ENCODE measurements around the gene PEX5L. TPM values are rescaled to one million over a fixed set of nuclear protein-coding genes. Genes with fewer than 3 reads are reported as not detected.

The PEX5L gene
- total and polyA plus RNA-seq, 10 of the 15 experiments (the other 5 are each of a cell fraction or from before 2014, with no cell fraction given) = 0.11 to 17.0 (median 0.50) TPM

GRCh38 chr3:179812096-179812382 is 224.7 kb downstream of the PEX5L start:
- WGBS (ENCODE audit: insufficient coverage, insufficient replicate concordance, low lambda C conversion rate, missing lambda C conversion rate) = 46% methylated on average over 3 of the region's 3 CpGs
- H3K9me3 ChIP-seq (replicated peaks; ENCODE audit: control insufficient read depth, insufficient read depth, low read length) = no peaks in the 10 kb centered on the region
- no TSS peak for BruUV-seq (replicated peaks)
- DNase-seq (ENCODE audit: low read depth, low spot score) (no peak), ATAC-seq (no peak), FAIRE-seq (no peak)
- ChIA-PET RAD21 (ENCODE audit: unreplicated experiment) (interaction anchor here (0.8 to 2.5 kb wide), 24 partner anchors 8 to 873 kb away, joined by 3 to 35 read pairs (median 4); partner anchors contain the start of gene TTC14), POLR2A (no interaction called here), CTCF (interaction anchor here (0.7 to 3.7 kb wide), 46 partner anchors 9 to 867 kb away, joined by 3 to 47 read pairs (median 6); partner anchors contain the start of genes CCDC39, PEX5L and TTC14), SMC1A (ENCODE audit: uncharacterized antibody, unreplicated experiment) (interaction anchor here (0.6 to 3.2 kb wide), 40 partner anchors 10 to 867 kb away, joined by 3 to 30 read pairs (median 5); partner anchors contain the start of gene TTC14)
- intact Hi-C loops (cut with micrococcal nuclease; ENCODE audit: unreplicated experiment) = no loop called here
- peak overlapping the region; percentile 76; the same call in 1 of the 2 replicates for H2AFZ ChIP-seq (ENCODE audit: control insufficient read depth, low read depth, low read length)
- no peaks in the 10 kb centered on the region for H3K4me1 ChIP-seq (ENCODE audit: control insufficient read depth, insufficient read depth, low read length)
- no peak overlapping the region for H3K9ac ChIP-seq (ENCODE audit: control insufficient read depth, insufficient read depth, low read length)
- H3K27me3 ChIP-seq (replicated peaks in 1 of 2; ENCODE audit: control insufficient read depth in 2 of 2, insufficient read depth in 2 of 2, low read length in 1 of 2) = no peaks in the 10 kb centered on the region
- H3K4me2 ChIP-seq (ENCODE audit: control insufficient read depth, insufficient read depth) = no peak overlapping the region
- H4K20me1 ChIP-seq (ENCODE audit: control insufficient read depth, insufficient read depth) = no peaks in the 10 kb centered on the region
- no peak for TF ChIP-seq CHD2 (IDR thresholded peaks at IDR 0.05; ENCODE audit: borderline replicate concordance, low read depth, low read length)
- TF ChIP-seq YBX1 (IDR thresholded peaks at IDR 0.05) = no peak
- no peak for TF ChIP-seq NRF1 (conservative IDR thresholded peaks at IDR 0.05; ENCODE audit: low read depth, low read length)
- TF ChIP-seq SUZ12 (IDR thresholded peaks at IDR 0.05; ENCODE audit: unreplicated experiment) = no peak
- TF ChIP-seq NR2C2 (IDR thresholded peaks at IDR 0.05; ENCODE audit: borderline replicate concordance, control insufficient read depth, insufficient read length, low read depth) = no peak
- no peak for TF ChIP-seq NFXL1 (IDR thresholded peaks at IDR 0.05; ENCODE audit: borderline replicate concordance)
- no peak for TF ChIP-seq ZNF217 (IDR thresholded peaks at IDR 0.05)
- no peak for TF ChIP-seq ZNF687 (IDR thresholded peaks at IDR 0.05)
- TF ChIP-seq NR2C1 (IDR thresholded peaks at IDR 0.05) = no peak
- TF ChIP-seq WRNIP1 (IDR thresholded peaks at IDR 0.05; ENCODE audit: borderline replicate concordance, low read depth, low read length) = no peak
- no peak for TF ChIP-seq CBX3 (IDR thresholded peaks at IDR 0.05; ENCODE audit: borderline replicate concordance, low read depth)
- no peak for TF ChIP-seq PAX8 (IDR thresholded peaks at IDR 0.05)
- TF ChIP-seq, protein P1, sequence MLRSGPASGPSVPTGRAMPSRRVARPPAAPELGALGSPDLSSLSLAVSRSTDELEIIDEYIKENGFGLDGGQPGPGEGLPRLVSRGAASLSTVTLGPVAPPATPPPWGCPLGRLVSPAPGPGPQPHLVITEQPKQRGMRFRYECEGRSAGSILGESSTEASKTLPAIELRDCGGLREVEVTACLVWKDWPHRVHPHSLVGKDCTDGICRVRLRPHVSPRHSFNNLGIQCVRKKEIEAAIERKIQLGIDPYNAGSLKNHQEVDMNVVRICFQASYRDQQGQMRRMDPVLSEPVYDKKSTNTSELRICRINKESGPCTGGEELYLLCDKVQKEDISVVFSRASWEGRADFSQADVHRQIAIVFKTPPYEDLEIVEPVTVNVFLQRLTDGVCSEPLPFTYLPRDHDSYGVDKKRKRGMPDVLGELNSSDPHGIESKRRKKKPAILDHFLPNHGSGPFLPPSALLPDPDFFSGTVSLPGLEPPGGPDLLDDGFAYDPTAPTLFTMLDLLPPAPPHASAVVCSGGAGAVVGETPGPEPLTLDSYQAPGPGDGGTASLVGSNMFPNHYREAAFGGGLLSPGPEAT (IDR thresholded peaks at IDR 0.05; ENCODE audit: low read depth) = no peak
- TF ChIP-seq ZNF592 (IDR thresholded peaks at IDR 0.05) = no peak
- TF ChIP-seq JUNB (IDR thresholded peaks at IDR 0.05) = no peak
- no peak for TF ChIP-seq NBN (IDR thresholded peaks at IDR 0.05)
- no peak overlapping the region for H3K4me3 ChIP-seq
- in situ Hi-C loops (cut with MboI) = loop anchor here (5.0 kb wide), 1 partner anchor 790 kb away; the partner anchor contains the start of gene TTC14
- H3K36me3 ChIP-seq (ENCODE audit: control insufficient read depth in 2 of 2, insufficient read depth in 2 of 2, low read length in 1 of 2) = no peaks in the 10 kb centered on the region
- no peaks in the 10 kb centered on the region for H3K79me2 ChIP-seq (ENCODE audit: control insufficient read depth, insufficient read depth, low read length)
- no peak overlapping the region for H3K27ac ChIP-seq (ENCODE audit: control insufficient read depth, insufficient read depth)
